Mucosa of stomach (tissue), 1 donor: ENCODE measurements around the gene STARD13.
"Not testable (repeated sequence)": the region's sequence is repeated elsewhere in the genome, so short reads cannot be mapped to it uniquely, and the experiment has no call there.

Experiments used
- H3K27me3 ChIP-seq: one replicate; pipeline ENCODE4 v1.7.0; 2013; ENCODE audit warnings: mild to moderate bottlenecking, low read length; ENCODE audit not compliant: control insufficient read depth, insufficient read depth
- H3K36me3 ChIP-seq: one replicate; pipeline ENCODE4 v1.7.0; 2013; ENCODE audit warnings: low read length; ENCODE audit not compliant: control insufficient read depth, insufficient read depth
- H3K4me1 ChIP-seq: one replicate; pipeline ENCODE4 v1.7.0; 2013; ENCODE audit warnings: mild to moderate bottlenecking, low read length; ENCODE audit not compliant: control insufficient read depth, insufficient read depth
- H3K4me3 ChIP-seq: one replicate; pipeline ENCODE4 v1.7.0; 2013; ENCODE audit warnings: low read length
- H3K9ac ChIP-seq: one replicate; pipeline ENCODE4 v1.7.0; 2013; ENCODE audit warnings: mild to moderate bottlenecking, low read length, moderate library complexity
- H3K9me3 ChIP-seq: one replicate; pipeline ENCODE4 v1.7.0; 2013; ENCODE audit warnings: mild to moderate bottlenecking, low read length, moderate library complexity; ENCODE audit not compliant: control insufficient read depth
- donor health status: Pancreatic carcinoma.

The STARD13 gene

DNA sequence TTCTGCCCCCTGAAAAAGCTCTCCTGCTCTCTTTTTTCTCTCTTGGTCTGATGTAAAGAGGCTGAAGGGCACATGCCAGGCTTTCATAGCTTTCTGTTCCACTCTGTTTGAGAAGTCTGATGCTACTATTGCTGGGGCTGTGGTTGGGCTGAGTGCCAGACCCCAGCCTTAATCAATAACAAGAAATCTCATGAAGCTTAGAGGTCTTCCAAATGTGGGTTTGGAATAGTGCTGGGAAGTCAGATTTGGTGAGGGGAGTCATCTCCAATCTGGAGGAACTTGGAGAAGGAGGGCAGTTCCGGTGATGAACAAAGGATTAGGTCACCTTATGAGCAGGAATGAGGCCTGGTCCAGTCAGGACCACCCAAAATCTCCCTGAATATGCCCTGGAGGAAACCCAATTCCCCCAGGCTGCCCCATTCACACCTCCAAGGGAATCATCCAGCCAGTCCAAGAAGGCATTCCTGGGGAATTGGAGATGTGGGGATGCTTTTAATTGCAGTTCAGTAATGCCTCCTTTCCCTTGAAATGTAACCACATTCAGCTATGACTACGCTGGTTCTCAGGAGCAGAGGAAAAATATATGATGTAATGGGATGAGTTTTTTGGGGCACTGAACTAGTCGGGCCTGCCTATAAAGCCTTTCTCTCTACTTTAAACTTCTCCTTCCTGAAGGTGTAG, 102.0 kb downstream of the STARD13 start:
- Histone ChIP-seq H3K36me3 (no peaks in the 10 kb centered on the region), H3K4me1 (peaks cover 18% of the 10 kb centered on the region), H3K27me3 (no peaks in the 10 kb centered on the region), H3K4me3 (no peak overlapping the region), H3K9me3 (no peaks in the 10 kb centered on the region), H3K9ac (no peak overlapping the region)

DNA sequence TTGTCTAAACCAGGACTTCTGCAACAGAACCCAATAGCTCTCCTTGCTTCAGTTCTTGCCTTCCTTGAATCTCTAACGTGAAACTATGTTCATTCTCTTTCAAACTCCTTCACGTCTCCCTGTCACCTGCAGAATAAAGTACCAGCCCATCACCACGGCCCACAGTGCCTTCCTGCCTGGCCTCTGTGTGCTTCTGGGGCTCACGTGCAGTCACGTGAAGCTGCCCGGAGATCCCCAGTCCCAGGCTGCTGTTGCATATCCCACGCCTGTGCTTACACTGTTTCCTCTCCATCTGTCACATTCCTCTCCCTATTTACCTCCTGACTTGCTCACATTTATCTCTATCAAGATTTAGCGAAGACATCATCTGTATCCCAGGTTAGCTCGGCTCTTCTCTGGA, 102.8 kb downstream of the STARD13 start:
- H3K36me3 ChIP-seq = no peaks in the 10 kb centered on the region
- H3K27me3 ChIP-seq = no peaks in the 10 kb centered on the region
- H3K4me3 ChIP-seq = no peak overlapping the region
- no peak overlapping the region for H3K9ac ChIP-seq
- H3K4me1 ChIP-seq = peaks cover 13% of the 10 kb centered on the region
- H3K9me3 ChIP-seq = no peaks in the 10 kb centered on the region

DNA sequence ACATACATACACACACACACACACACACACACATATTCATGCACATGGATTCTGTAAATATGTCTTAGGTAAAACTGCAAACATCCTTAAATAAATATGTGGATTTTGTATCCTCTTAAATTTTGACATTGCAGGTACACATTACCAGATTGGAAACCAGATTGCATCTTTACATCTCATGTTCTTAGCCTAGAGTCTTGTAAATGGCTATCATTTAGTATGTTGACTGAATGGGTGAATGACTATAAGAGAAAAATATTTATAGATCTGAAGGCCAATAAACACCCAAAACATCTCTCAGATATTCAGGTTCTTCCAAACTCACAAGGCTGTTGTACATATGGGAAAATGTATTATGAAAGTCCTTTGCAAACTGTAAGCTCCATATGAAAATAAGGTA, 104.3 kb downstream of the STARD13 start:
- no peak overlapping the region for H3K4me3 ChIP-seq
- peaks cover 6% of the 10 kb centered on the region for H3K4me1 ChIP-seq
- H3K9me3 ChIP-seq = no peaks in the 10 kb centered on the region
- H3K27me3 ChIP-seq = no peaks in the 10 kb centered on the region
- H3K36me3 ChIP-seq = no peaks in the 10 kb centered on the region
- H3K9ac ChIP-seq = no peak overlapping the region

DNA sequence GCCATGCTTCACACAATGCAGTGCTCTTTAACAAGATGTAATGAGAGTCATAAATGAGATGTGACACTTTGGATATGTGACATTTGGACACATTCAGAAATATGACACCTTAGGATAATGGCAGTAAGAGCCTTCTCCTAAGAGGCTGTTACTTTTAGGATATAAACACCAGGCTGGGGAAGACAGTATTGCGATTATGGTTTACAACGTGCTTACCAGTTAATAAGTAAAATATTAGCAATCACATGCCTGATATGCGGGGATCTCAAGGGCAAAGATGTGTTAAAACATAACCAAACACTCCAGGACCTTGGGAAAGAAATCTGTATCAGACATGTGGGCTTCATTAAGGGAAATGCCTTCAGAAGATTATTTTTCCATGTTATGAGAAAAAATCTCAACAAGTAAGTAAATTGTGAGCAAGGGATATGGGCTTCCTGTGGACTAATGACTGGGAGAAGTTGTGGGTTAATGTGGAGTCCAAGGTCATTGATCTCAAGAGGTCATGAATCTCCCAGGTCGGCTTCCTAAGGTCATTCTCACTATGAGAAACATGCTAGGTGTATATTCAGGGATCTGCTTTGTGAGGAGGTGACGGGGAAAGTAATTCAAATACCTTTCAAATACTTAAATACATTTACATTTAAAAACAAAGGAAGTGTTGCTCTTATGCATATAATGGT, 105.3 kb downstream of the STARD13 start:
- no peak overlapping the region for H3K9ac ChIP-seq
- no peaks in the 10 kb centered on the region for H3K36me3 ChIP-seq
- peaks cover 6% of the 10 kb centered on the region for H3K4me1 ChIP-seq

DNA sequence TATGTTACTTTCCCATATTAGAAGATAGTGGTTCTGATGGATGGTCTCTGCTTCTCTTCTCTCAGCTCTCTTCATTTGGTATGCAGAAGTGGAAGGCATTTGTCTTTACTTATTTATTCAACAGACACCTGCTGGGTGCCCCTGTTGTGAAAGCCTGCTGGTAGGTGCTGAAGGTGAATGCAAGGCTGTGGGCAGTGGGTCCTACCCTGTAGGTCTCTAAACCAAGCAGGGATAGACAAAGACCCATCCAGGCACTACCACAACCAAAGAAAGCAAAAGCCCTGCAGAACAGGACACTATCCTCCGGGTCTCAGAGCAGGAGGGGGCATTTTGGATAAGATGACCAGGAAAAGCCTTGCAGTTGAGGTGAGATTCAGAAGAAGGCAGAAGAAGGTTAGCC, 106.1 kb downstream of the STARD13 start:
- Histone ChIP-seq H3K9ac (no peak overlapping the region), H3K27me3 (no peaks in the 10 kb centered on the region), H3K9me3 (no peaks in the 10 kb centered on the region), H3K4me1 (peaks cover 6% of the 10 kb centered on the region), H3K4me3 (no peak overlapping the region), H3K36me3 (no peaks in the 10 kb centered on the region)

More for the DNA sequence above, 105.3 kb downstream of the STARD13 start:
- H3K4me3 ChIP-seq = no peak overlapping the region
- no peaks in the 10 kb centered on the region for H3K27me3 ChIP-seq
- no peaks in the 10 kb centered on the region for H3K9me3 ChIP-seq

DNA sequence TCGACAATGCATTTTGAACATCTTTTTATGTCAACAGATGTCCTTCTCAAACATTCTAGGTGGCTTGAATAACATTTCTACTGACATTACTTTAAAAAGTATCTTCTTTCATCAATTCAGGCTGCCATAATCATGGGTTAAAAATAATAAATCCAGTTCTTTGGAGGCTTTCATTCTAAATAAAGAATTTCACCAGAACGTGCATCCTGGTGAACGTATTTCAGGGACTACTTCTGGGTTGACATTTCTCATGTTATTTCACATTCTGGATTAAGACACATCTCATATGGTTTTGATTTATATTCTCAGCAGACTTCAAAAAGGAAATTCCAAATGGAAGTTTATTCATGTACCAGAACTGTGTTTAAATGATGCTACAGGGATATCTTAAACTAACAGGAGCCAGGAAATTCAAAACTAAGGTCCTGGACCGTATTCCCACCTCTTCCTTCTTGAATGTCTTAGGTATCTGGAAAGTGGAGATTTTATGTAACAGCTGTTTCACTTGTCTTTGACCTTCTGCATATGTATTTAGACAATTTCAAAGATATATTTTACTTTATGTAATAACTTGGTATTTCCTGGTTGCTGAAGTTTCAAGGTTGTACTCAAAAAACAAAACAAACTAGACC, 107.2 kb downstream of the STARD13 start:
- Histone ChIP-seq H3K9ac (no peak overlapping the region), H3K27me3 (no peaks in the 10 kb centered on the region), H3K4me3 (no peak overlapping the region), H3K36me3 (no peaks in the 10 kb centered on the region), H3K9me3 (no peaks in the 10 kb centered on the region), H3K4me1 (peaks cover 6% of the 10 kb centered on the region)

DNA sequence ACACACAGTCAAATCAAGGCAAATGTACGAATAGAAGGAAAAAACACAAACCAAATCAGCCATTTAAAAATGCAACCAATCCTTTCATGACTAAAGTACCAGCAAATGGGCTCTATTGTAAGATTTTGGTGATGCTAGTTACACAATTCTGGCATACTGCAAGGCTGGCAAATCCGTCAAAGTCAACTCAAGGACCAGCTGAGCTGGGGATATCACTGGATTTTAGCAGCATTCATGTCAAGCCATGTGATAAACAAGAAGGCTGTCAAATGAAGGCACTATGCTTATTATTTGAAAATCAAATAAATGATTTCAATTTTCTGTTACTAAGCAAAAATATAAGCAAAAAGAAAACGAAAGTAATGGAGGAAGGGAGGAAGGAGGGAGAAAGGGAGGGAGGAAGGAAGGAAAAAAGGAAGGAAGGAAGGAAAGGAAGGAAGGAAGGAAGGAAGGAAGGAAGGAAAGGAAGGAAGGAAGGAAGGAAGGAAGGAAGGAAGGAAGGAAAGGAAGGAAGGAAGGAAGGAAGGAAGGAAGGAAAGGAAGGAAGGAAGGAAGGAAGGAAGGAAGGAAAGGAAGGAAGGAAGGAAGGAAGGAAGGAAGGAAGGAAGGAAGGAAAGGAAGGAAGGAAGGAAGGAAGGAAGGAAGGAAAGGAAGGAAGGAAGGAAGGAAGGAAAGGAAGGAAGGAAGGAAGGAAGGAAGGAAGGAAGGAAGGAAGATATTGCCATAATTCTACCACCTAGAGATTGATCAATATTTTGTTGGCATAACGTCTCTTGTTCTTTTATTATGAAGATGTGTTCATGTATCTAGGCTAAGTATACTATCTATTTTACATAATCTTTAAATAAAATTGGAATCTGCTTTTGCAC, 108.0 kb downstream of the STARD13 start:
- not testable (repeated sequence) for H3K9me3 ChIP-seq

DNA sequence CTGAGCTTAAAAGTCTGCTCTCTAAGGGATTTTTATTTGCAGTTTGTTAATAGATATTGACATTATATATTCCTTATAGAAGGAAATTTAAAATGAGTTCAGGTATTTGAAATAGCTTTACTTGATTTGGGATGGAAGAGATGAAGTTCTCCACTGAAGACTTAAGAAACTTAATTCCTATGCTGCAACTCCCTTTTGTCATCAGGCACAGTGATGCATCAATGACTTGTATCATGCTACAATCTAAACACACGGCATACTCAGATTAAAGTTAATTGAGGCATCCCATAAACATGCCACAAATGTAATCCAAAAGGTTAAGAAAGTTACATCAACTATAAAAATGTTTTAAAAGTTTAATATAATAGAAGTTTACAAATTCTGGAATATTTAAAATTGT, 109.0 kb downstream of the STARD13 start:
- peaks cover 6% of the 10 kb centered on the region for H3K4me1 ChIP-seq
- no peaks in the 10 kb centered on the region for H3K27me3 ChIP-seq

More for the DNA sequence above, 108.0 kb downstream of the STARD13 start:
- H3K27me3 ChIP-seq, H3K4me1 ChIP-seq, H3K9ac ChIP-seq, H3K36me3 ChIP-seq, H3K4me3 ChIP-seq: not testable (repeated sequence)

DNA sequence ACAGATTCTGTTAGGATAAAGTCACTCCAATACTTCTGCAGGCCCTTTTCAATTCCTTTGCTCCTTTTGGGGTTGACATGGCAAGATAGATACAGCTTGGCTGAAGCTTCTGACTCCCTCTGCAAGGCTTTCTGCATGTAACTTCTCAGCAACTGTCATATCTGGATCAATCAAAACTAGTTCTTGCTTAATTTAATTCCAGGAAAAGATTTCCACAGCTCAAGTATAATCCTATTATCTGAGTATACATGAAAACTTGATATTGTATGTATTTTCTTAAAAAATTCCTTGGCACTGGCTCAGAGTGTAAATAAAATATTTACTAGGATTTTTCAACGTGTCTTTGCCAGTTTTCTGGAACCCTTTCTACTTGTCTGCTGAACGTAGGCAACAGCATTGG, 109.6 kb downstream of the STARD13 start:
- no peak overlapping the region for H3K4me3 ChIP-seq
- H3K36me3 ChIP-seq = no peaks in the 10 kb centered on the region
- no peaks in the 10 kb centered on the region for H3K27me3 ChIP-seq
- peaks cover 6% of the 10 kb centered on the region for H3K4me1 ChIP-seq
- no peak overlapping the region for H3K9ac ChIP-seq
- H3K9me3 ChIP-seq = no peaks in the 10 kb centered on the region

More for the DNA sequence above, 109.0 kb downstream of the STARD13 start:
- Histone ChIP-seq H3K36me3 (no peaks in the 10 kb centered on the region), H3K9ac (no peak overlapping the region), H3K4me3 (no peak overlapping the region), H3K9me3 (no peaks in the 10 kb centered on the region)

DNA sequence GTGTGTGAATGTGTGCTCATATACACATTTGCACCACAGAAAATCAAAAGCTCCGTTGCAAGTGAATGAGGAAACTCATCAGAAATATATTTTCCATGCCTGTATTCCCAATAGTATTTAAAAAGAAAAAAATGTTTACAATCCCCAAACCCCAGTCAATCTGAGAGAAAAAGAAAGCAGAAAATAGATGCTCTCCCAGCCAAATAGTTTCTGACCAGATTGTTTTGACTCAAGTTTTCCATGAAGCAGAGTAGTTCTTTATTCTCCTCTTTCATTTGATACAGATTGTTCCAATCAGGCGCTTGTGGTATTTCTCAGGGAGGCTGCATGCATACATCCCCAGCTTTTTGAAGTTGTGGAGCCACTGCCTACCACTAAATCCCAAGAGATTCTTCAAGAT, 110.6 kb downstream of the STARD13 start:
- Histone ChIP-seq H3K4me1 (peaks cover under 1% of the 10 kb centered on the region), H3K36me3 (no peaks in the 10 kb centered on the region), H3K4me3 (no peak overlapping the region), H3K9ac (no peak overlapping the region), H3K27me3 (no peaks in the 10 kb centered on the region), H3K9me3 (no peaks in the 10 kb centered on the region)

DNA sequence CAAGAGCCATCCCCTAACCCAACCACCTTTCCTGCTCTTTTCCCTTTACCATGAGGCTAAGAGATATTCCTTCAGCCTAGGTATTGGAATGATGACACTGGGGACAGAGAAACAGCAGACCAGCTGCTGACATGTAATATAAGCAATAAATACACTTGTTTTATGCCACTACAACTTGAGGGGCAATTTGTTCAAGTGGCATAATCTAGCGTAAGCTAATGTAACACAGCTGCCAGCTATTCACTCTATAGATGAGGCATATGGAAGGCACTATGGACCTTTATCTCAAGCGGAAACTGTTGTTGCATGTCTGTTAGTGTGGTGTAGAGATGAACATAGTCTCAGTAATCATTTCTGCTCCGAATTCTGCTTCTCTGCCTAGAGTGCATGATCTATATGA, 111.1 kb downstream of the STARD13 start:
- Histone ChIP-seq H3K4me3 (no peak overlapping the region), H3K9ac (no peak overlapping the region), H3K9me3 (no peaks in the 10 kb centered on the region), H3K36me3 (no peaks in the 10 kb centered on the region), H3K4me1 (no peaks in the 10 kb centered on the region), H3K27me3 (no peaks in the 10 kb centered on the region)

DNA sequence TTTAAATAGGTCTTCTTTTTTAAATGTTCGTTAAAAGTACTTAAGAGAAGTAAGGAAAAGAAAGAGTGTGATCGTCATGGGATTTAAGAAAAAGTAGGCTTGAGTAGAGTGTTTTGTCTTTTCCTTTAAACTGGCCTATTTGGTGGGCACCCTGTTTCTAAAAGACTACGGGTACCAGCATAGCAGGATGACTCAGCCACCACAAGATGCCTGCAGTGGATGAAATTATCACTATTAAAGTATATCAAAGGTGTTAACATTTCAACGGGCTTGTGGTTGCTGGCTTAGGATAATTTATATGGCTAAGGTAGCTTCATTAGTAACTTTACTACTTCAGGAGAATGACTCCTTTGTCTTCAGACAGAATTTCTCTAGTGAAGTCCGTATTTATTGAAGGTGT, 112.6 kb downstream of the STARD13 start:
- H3K9ac ChIP-seq = no peak overlapping the region
- no peaks in the 10 kb centered on the region for H3K27me3 ChIP-seq
- H3K4me1 ChIP-seq = no peaks in the 10 kb centered on the region
- H3K4me3 ChIP-seq = no peak overlapping the region
- H3K36me3 ChIP-seq = no peaks in the 10 kb centered on the region
- H3K9me3 ChIP-seq = no peaks in the 10 kb centered on the region
